Motor neuron (in vitro differentiated cells): ENCODE results near the gene METTL1. TPM values are rescaled to one million over a fixed set of nuclear protein-coding genes. Genes with fewer than 3 reads are reported as not detected.

ENCODE experiments used
- ATAC-seq, 8 experiments: fragments of 200-7000 bp; cut with Tn5 transposase; replicated peaks in 6 of 8; 2 replicates each; pipeline ENCODE4 v1.8.0; 2021; ENCODE audit warnings: mild to moderate bottlenecking in 8 of 8, moderate library complexity in 8 of 8
- H3K27ac ChIP-seq, 2 donors: fragments of 250-450 bp; sonication (Bioruptor Pico); 2 replicates each; pipeline ENCODE4 v1.9.0; 2021; ENCODE audit warnings: antibody characterized with exemption in 2 of 2, mild to moderate bottlenecking in 2 of 2, moderate library complexity in 1 of 2
- H3K4me1 ChIP-seq, 2 donors: fragments of 250-450 bp; sonication (Bioruptor Pico); replicated peaks in 1 of 2; 2 replicates each; pipeline ENCODE4 v1.6.1; 2021; ENCODE audit warnings: antibody characterized with exemption in 2 of 2, mild to moderate bottlenecking in 2 of 2, moderate library complexity in 1 of 2
- H3K4me3 ChIP-seq, 5 donors: fragments of 250-450 bp; sonication (Bioruptor Pico); 2 replicates each; pipeline ENCODE4 v1.9.0; 2021; ENCODE audit warnings: antibody characterized with exemption in 5 of 5, mild to moderate bottlenecking in 5 of 5, moderate library complexity in 4 of 5
- WGBS, 10 experiments: fragments of 450-650 bp; shearing (Covaris generic); methylation state at CpG; one replicate each; pipeline ENCODE4 v1.0.0; 2022; 5-methylcytosine and 5-hydroxymethylcytosine counted together
- in situ Hi-C, 9 experiments: fragments of 400-800 bp; cut with MboI; loops; one replicate each; pipeline ENCODE4 v1.15.0; 2021; ENCODE audit warnings: low sequenced_read_pairs in 9 of 9, low pct_unique_long_range_greater_than_20kb in 2 of 9; ENCODE audit not compliant: unreplicated experiment in 9 of 9
- total RNA-seq, 8 experiments: library from RNA; unstranded; fragments of 300-600 nt; gene quantifications; 2 replicates each; pipeline versions ENCODE4 v1.2.3 to v1.2.4, GENCODE V29; 2022

Gene METTL1
- total RNA-seq, 8 experiments from 2014 or later = 8.6 to 33.2 (median 15.8) TPM

DNA sequence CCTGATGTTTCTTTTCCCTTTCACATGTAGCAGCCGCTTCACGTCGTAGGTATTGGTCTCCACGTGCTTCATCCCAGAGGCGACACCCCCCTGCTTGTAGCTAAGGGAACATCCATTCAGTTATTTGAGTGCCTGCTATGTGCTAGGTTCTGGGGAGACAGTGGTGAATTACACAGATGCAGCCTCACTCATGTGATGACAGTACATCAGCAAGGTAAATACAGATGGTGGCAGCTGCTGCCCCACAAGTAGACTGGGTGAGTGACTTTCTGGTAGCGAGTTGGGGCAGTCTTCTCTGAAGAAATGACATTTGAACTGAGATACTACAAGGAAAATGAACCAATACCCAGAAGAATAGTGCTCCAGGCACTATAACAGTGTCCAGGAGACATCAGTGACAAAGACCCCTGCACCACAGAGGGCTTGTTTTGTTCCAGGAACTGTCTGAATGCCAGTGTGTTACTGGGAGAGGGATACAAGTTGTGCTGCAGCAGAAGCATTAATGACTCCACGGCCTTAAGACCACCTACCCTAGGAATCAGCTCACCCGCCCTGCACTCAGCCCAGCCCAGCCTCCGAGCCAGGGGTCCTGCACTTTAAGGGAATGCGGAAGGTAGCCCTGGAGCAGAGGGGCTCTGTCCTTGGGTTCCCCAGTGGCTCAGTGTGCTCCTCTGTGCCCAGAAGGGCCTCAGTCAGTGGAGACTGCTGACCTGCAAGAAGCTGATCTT is 39.3 kb upstream of the METTL1 start:
- no peaks in the 10 kb centered on the region for H3K4me1 ChIP-seq
- H3K27ac ChIP-seq = no peak overlapping the region
- in situ Hi-C loops = loop anchor here in 6 of 9 experiments (25.0 kb wide), 1 partner anchor 101 kb away; no protein-coding TSS in a partner anchor
- ATAC-seq = peak in 2 of 8 experiments; percentile 17 to 37
- H3K4me3 ChIP-seq = no peak overlapping the region
- WGBS, 10 experiments = 79 to 100% (median 90%) methylated on average over 3 to 6 of the region's 10 CpGs; no CpG with 5 or more reads in 3 of the 10 experiments

GRCh38 chr12:57810450-57810849 is 38.5 kb upstream of the METTL1 start:
- H3K27ac ChIP-seq = no peak overlapping the region
- WGBS, 10 experiments = 78 to 100% (median 100%) methylated on average over 1 to 3 of the region's 5 CpGs; no CpG with 5 or more reads in 3 of the 10 experiments
- H3K4me1 ChIP-seq = no peaks in the 10 kb centered on the region
- no peak overlapping the region for H3K4me3 ChIP-seq
- in situ Hi-C loops = loop anchor here in 6 of 9 experiments (25.0 kb wide), 1 partner anchor 102 kb away; no protein-coding TSS in a partner anchor
- peak in 2 of 8 experiments; percentile 70 to 81 for ATAC-seq

GRCh38 chr12:57809425-57809824 is 37.5 kb upstream of the METTL1 start:
- ATAC-seq = no peak
- in situ Hi-C loops = loop anchor here in 6 of 9 experiments (25.0 kb wide), 1 partner anchor 103 kb away; no protein-coding TSS in a partner anchor
- 76 to 100% (median 88%) methylated on average over 1 to 3 of the region's 3 CpGs; no CpG with 5 or more reads in 4 of the 10 experiments for WGBS, 10 experiments
- H3K4me1 ChIP-seq = no peaks in the 10 kb centered on the region
- no peak overlapping the region for H3K4me3 ChIP-seq
- no peak overlapping the region for H3K27ac ChIP-seq

- no peaks in the 10 kb centered on the region for H3K4me1 ChIP-seq
- 63 to 100% (median 83%) methylated on average over 1 to 5 of the region's 5 CpGs; no CpG with 5 or more reads in 2 of the 10 experiments for WGBS, 10 experiments
- in situ Hi-C loops = loop anchor here in 6 of 9 experiments (25.0 kb wide), 1 partner anchor 104 kb away; no protein-coding TSS in a partner anchor
- no peak for ATAC-seq
- H3K4me3 ChIP-seq = no peak overlapping the region
- H3K27ac ChIP-seq = no peak overlapping the region
These were observed 36.4 kb upstream of the METTL1 start for GRCh38 chr12:57808351-57808750.

- in situ Hi-C loops = loop anchor here in 6 of 9 experiments (25.0 kb wide), 1 partner anchor 105 kb away; no protein-coding TSS in a partner anchor
- no peak for ATAC-seq
These were observed 35.4 kb upstream of the METTL1 start for GRCh38 chr12:57807285-57807684.

DNA sequence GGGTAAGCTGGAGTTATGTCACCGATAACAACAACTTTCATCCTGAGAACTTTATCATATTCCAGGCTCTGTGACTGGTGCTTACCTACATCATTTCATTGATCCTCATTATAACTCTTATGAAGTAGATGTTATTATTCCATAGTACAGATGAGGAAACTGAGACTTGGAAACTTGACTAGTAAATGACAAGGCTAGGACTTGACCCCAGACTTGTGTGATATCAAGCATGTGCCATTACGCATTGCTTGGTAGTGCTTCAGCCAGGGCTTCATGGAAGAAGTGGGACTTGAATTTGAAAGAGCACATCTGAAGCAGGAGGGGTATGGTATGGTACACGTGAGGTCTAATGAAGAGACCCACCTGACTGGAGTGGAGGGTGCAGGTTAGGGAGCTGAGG is 34.8 kb upstream of the METTL1 start:
- H3K27ac ChIP-seq = no peak overlapping the region
- WGBS, 10 experiments = 67 to 100% (median 100%) methylated on average over 1 to 3 of the region's 3 CpGs; no CpG with 5 or more reads in 3 of the 10 experiments
- in situ Hi-C loops = loop anchor here in 6 of 9 experiments (25.0 kb wide), 1 partner anchor 106 kb away; no protein-coding TSS in a partner anchor
- no peak overlapping the region for H3K4me3 ChIP-seq
- ATAC-seq = no peak
- no peaks in the 10 kb centered on the region for H3K4me1 ChIP-seq

More at GRCh38 chr12:57807285-57807684, 35.4 kb upstream of the METTL1 start:
- Histone ChIP-seq H3K27ac (no peak overlapping the region), H3K4me1 (no peaks in the 10 kb centered on the region), H3K4me3 (no peak overlapping the region)
- WGBS, 10 experiments = 60 to 100% (median 97%) methylated on average over 1 to 5 of the region's 9 CpGs; no CpG with 5 or more reads in 3 of the 10 experiments

- no peak overlapping the region for H3K4me3 ChIP-seq
- in situ Hi-C loops = loop anchor here in 6 of 9 experiments (25.0 kb wide), 1 partner anchor 109 kb away; no protein-coding TSS in a partner anchor
- no peaks in the 10 kb centered on the region for H3K4me1 ChIP-seq
- 7 to 85% (median 53%) methylated on average over 2 to 6 of the region's 9 CpGs; no CpG with 5 or more reads in 4 of the 10 experiments for WGBS, 10 experiments
- H3K27ac ChIP-seq = no peak overlapping the region
- ATAC-seq = peak; percentile 40 to 85 (median 58)
These were observed 31.5 kb upstream of the METTL1 start for GRCh38 chr12:57803319-57803893.

DNA sequence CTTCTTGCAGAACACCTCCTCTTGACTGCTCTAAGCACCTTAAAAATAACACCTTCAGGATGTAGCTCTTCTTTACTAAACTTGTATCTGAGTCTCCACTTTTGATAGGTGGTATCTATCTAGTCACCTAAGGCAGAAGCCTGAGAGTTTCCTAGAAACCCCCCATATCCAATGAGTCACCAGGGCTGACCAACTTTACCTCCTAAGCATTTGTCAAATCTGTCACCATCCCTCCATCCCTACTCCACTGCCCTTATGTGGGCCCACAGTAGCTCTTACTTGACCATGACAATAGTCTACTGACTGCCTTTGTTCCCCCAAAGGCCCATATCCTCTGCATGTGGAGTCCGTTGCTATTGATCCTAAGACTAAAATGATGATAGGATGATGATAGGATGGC is 30.7 kb upstream of the METTL1 start:
- 60 to 86% (median 76%) methylated on average over 1 of the region's 1 CpG; no CpG with 5 or more reads in 6 of the 10 experiments for WGBS, 10 experiments
- Histone ChIP-seq H3K4me3 (no peak overlapping the region), H3K4me1 (no peaks in the 10 kb centered on the region), H3K27ac (no peak overlapping the region)
- in situ Hi-C loops = loop anchor here in 6 of 9 experiments (25.0 kb wide), 1 partner anchor 110 kb away; no protein-coding TSS in a partner anchor
- no peak for ATAC-seq

DNA sequence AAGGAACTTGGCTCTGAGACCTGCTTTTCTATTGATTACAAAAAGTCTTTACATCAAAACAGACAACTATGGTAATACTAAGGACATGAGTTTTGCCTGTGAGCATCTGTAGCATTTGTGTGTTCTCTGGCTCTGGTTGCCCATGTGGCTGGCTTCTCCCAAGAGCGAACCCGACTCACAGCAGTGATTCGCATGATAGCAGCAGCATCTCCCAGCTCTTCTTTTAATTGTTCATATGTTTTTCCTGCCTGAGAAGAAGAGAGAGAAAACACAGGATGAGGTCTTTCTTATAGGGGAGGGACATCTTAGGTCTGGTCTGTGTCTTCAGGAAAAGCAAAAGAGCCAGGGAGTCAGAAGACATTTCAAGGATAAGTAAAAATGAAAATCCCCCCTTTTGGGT is 29.1 kb upstream of the METTL1 start:
- Histone ChIP-seq H3K4me1 (no peaks in the 10 kb centered on the region), H3K4me3 (no peak overlapping the region), H3K27ac (no peak overlapping the region)
- ATAC-seq = no peak
- 81 to 100% (median 91%) methylated on average over 1 to 3 of the region's 3 CpGs; no CpG with 5 or more reads in 1 of the 10 experiments for WGBS, 10 experiments
- in situ Hi-C loops = loop anchor here in 6 of 9 experiments (25.0 kb wide), 1 partner anchor 111 kb away; no protein-coding TSS in a partner anchor

GRCh38 chr12:57797933-57798332 is 26.0 kb upstream of the METTL1 start:
- no peak for ATAC-seq
- in situ Hi-C loops = no loop called here
- WGBS, 10 experiments = 83 to 100% (median 96%) methylated on average over 1 of the region's 1 CpG; no CpG with 5 or more reads in 4 of the 10 experiments
- no peak overlapping the region for H3K27ac ChIP-seq
- H3K4me3 ChIP-seq = no peak overlapping the region
- no peaks in the 10 kb centered on the region for H3K4me1 ChIP-seq

DNA sequence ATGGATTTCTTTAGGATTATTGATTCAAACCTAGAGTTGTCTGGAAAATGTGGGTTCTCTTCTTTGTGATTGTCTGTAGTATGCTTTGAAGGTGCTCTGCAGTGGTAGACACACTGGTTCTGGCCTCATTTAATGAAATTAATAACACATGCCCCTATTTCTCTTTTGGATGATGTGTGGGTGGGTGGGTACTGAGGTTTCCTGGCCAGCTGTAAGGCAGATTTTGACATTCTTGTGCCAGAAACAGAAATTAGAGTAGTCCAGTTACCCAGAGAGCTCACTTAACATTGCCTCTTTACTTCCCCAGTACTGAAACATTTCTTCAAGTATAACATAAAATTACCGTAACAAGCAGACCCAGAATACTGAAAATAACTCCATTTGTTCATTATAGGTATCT is 25.1 kb upstream of the METTL1 start:
- in situ Hi-C loops = no loop called here
- no peak for ATAC-seq
- Histone ChIP-seq H3K4me1 (no peaks in the 10 kb centered on the region), H3K27ac (no peak overlapping the region), H3K4me3 (no peak overlapping the region)
- WGBS, 10 experiments = 83 to 100% (median 100%) methylated on average over 1 of the region's 1 CpG; no CpG with 5 or more reads in 4 of the 10 experiments

DNA sequence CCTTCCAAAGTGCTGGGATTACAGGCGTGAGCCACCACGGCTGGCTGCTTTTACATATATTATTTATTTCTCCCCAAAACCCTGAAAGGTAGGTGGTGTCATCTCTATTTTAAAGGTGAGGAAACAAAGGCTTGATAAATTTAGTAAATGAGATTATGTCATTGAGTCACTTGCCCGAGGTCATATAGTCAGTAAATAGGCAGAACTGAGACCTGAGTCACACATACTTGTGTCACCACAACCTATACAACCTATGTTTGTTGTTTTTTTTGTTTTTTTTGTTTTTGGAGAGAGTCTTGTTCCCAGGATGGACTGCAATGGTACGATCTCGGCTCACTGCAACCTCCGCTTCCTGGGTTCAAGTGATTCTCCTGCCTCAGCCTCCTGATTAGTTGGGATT is 23.4 kb upstream of the METTL1 start:
- 90 to 100% (median 97%) methylated on average over 1 to 5 of the region's 6 CpGs; no CpG with 5 or more reads in 4 of the 10 experiments for WGBS, 10 experiments
- H3K27ac ChIP-seq = no peak overlapping the region
- no peak overlapping the region for H3K4me3 ChIP-seq
- in situ Hi-C loops = no loop called here
- ATAC-seq = no peak
- H3K4me1 ChIP-seq = no peaks in the 10 kb centered on the region

- H3K27ac ChIP-seq = no peak overlapping the region
- no peak overlapping the region for H3K4me3 ChIP-seq
- WGBS, 10 experiments = 0 to 100% (median 47%) methylated on average over 1 of the region's 1 CpG; no CpG with 5 or more reads in 4 of the 10 experiments
- in situ Hi-C loops = no loop called here
- peak in 2 of 8 experiments; percentile 95 to 96 for ATAC-seq
- no peaks in the 10 kb centered on the region for H3K4me1 ChIP-seq
These were observed 22.0 kb upstream of the METTL1 start for GRCh38 chr12:57793920-57794319.
